Measurements from ENCODE around the gene P4HA1. TPM values are rescaled to one million over a fixed set of nuclear protein-coding genes. Genes with fewer than 3 reads are reported as not detected.
A peak's percentile ranks its signal among the peaks of the same experiment; 100 is the strongest.

P4HA1 gene
- total and polyA plus RNA-seq, 11 donors: 18.0 to 71.7 (median 51.0) TPM

DNA sequence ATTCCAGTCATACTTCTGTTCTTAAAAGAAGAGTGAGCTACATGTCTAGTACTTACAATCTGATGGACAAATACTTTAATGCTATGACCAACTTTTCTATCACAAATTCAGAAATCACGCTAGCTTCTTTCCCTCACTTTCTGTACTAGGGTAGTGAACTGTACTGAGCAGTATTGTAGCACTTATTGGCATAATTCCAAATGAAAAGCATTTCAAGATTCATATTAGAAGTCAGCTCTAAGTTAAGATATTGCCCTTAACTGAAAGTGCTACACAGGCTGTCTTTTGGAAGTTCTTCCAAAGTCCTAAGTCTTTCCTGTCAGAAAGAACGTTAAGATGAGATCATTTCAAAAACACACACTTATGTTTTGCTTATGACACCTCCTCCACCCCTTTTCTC, 13.4 kb downstream of the P4HA1 start:
- 18 to 37% (median 28%) methylated on average over 2 of the region's 2 CpGs for WGBS, 4 donors
- intact Hi-C loops (cut with DNase I): loop anchor here in 1 of 10 donors (5.0 kb wide), 1 partner anchor 34 kb away; no protein-coding TSS in a partner anchor

DNA sequence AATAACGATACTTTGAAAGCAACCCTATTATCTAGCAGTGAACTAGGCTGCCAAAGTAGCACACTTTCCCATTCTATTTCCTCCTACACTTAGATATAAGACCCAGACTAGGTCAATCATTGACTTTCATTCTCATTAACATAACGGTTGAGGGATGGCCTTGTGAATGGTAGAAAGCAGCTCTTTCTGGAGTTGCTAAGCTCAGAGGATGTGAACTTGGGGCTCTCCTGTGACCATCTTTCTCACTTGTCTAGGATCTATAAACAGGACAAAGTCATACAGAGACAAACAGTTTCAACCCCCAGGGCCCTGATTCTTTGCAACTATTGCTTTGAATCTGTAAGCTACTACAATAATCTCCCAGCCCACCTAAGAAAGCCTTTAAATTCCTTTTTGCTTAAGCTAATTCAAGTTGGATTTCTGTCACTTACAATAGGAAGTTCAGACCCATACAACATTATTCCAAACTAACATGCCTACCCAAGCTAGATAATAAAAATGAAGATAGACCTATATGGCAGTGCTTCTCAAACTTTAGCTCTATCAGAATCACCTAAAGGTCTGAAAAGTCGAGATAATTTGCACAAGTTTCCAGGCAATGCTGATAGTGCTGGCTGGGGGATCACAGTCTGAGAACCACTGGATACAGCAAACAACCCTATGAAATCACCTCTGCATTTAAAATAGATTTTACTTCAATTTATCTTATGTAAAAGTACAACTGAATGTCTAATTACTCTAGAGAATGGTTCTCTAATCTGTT, 16.7 kb downstream of the P4HA1 start:
- intact Hi-C loops (cut with DNase I): loop anchor here in 1 of 10 donors (5.0 kb wide), 1 partner anchor 37 kb away; no protein-coding TSS in a partner anchor
- H3K36me3 ChIP-seq: peaks cover 0 to 6% (median 0%) of the 10 kb centered on the region in 9 donors
- no peak overlapping the region for H3K4me3 ChIP-seq
- no peak overlapping the region for H3K27ac ChIP-seq
- TF ChIP-seq, protein P1, sequence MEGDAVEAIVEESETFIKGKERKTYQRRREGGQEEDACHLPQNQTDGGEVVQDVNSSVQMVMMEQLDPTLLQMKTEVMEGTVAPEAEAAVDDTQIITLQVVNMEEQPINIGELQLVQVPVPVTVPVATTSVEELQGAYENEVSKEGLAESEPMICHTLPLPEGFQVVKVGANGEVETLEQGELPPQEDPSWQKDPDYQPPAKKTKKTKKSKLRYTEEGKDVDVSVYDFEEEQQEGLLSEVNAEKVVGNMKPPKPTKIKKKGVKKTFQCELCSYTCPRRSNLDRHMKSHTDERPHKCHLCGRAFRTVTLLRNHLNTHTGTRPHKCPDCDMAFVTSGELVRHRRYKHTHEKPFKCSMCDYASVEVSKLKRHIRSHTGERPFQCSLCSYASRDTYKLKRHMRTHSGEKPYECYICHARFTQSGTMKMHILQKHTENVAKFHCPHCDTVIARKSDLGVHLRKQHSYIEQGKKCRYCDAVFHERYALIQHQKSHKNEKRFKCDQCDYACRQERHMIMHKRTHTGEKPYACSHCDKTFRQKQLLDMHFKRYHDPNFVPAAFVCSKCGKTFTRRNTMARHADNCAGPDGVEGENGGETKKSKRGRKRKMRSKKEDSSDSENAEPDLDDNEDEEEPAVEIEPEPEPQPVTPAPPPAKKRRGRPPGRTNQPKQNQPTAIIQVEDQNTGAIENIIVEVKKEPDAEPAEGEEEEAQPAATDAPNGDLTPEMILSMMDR (IDR thresholded peaks at IDR 0.05): no peak
- TF ChIP-seq POLR2A (IDR thresholded peaks at IDR 0.05): no peak
- ATAC-seq (no peak), DNase-seq (no peak)
- WGBS, 4 donors: 76 to 85% (median 81%) methylated on average over 3 of the region's 3 CpGs
- H3K9me3 ChIP-seq: no peaks in the 10 kb centered on the region
- H3K4me1 ChIP-seq: peaks cover 0 to 64% (median 34%) of the 10 kb centered on the region in 12 donors
- H3K27me3 ChIP-seq: no peaks in the 10 kb centered on the region

More for the DNA sequence above, 13.4 kb downstream of the P4HA1 start:
- TF ChIP-seq POLR2A (IDR thresholded peaks at IDR 0.05): no peak
- TF ChIP-seq, protein P1 (IDR thresholded peaks at IDR 0.05): no peak
- peaks cover 0 to 54% (median 17%) of the 10 kb centered on the region in 12 donors for H3K4me1 ChIP-seq
- H3K27me3 ChIP-seq: no peaks in the 10 kb centered on the region
- ATAC-seq: peak in 2 of 4 donors; percentile 35 to 41
- H3K9me3 ChIP-seq: no peaks in the 10 kb centered on the region
- DNase-seq: no peak
- no peak overlapping the region for H3K4me3 ChIP-seq
- peak overlapping the region in 4 of 12 donors; percentile 16 to 44 (median 26) for H3K27ac ChIP-seq
- H3K36me3 ChIP-seq: peaks cover 0 to 6% (median 0%) of the 10 kb centered on the region in 9 donors

DNA sequence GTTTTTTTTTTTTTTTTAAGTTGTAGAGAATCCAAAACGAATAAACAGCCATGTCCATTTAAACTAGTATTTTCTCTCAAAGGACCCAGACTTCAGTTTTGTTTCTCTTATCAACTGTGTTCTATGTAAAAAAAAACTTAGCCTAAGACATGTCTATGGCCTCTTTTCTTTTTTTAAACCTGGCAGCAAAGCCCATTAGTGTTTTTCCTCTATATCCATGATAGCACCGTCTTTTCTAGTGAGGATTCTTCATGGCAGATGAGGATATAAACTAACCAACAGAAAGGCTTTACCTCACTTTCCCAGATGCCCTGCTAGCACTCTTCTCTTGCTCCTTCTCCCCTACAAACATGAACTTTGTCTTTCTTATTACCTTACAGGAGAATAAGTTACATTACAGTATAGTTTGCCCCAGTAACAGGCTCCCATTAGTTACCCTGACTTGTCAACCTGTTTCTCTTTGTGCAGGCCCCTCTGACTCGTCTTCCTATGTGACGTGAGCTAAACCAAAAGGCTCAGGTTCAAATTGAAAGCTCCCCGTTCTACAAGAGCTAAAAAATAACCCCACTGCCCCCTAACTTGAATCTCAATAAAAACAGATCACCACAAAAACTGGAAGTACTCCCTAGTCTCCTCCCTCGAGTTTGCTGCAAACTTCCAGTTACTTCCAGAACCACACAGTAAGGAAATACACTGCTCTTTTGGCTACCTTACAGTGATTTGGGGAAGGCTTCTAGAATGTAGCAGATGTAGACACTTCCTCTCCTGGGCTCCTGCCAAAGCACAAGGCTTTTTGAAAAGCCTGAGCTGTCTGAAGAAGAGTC, 20.1 kb downstream of the P4HA1 start:
- 3 to 12% (median 5%) methylated on average over 6 of the region's 6 CpGs for WGBS, 4 donors
- TF ChIP-seq, protein P1 (IDR thresholded peaks at IDR 0.05): no peak
- TF ChIP-seq POLR2A (IDR thresholded peaks at IDR 0.05): no peak
- no peaks in the 10 kb centered on the region for H3K9me3 ChIP-seq
- peaks cover 0 to 36% (median 31%) of the 10 kb centered on the region in 9 donors for H3K36me3 ChIP-seq
- peak overlapping the region in 9 of 12 donors; percentile 4 to 37 (median 30) for H3K4me3 ChIP-seq
- peak; percentile 66 to 96 (median 90) for ATAC-seq
- H3K27me3 ChIP-seq: no peaks in the 10 kb centered on the region
- DNase-seq: peak in 4 of 5 donors; percentile 71 to 85 (median 83)
- intact Hi-C loops (cut with DNase I): no loop called here
- peak overlapping the region; percentile 66 to 94 (median 84) for H3K27ac ChIP-seq
- H3K4me1 ChIP-seq: peaks cover 0 to 36% (median 18%) of the 10 kb centered on the region in 12 donors
